HepG2 (cell line): ENCODE measurements around the gene ADI1. TPM values are rescaled to one million over a fixed set of nuclear protein-coding genes. Genes with fewer than 3 reads are reported as not detected.

Source experiments
- CREM ChIP-seq, 2 experiments: sonication (generic) in 1 of 2; formaldehyde crosslinking in 1 of 2; IDR thresholded peaks; 2 replicates each; pipeline versions ENCODE4 v1.4.0 to v1.6.1; 2016 to 2020; ENCODE audit warnings: antibody characterized with exemption in 1 of 2, mild to moderate bottlenecking in 1 of 2, missing genetic modification reagents in 1 of 2
- KLF11 ChIP-seq: IDR thresholded peaks from 2 replicates; pipeline ENCODE4 v1.6.1; 2016; ENCODE audit warnings: missing compliant biosample characterization
- KLF12 ChIP-seq: sonication (generic); formaldehyde crosslinking; IDR thresholded peaks from 2 replicates; pipeline ENCODE4 v1.4.0; 2020; ENCODE audit warnings: missing genetic modification reagents, borderline replicate concordance
- KLF13 ChIP-seq: sonication (generic); formaldehyde crosslinking; IDR thresholded peaks from 2 replicates; pipeline ENCODE4 v1.4.0; 2020; ENCODE audit warnings: mild to moderate bottlenecking, missing genetic modification reagents
- NR2F1 ChIP-seq, 2 experiments: fragments of 450-650 bp in 1 of 2; formaldehyde crosslinking in 1 of 2; IDR thresholded peaks; 2 replicates each; pipeline versions ENCODE4 v1.5.0 to v1.6.1; 2016 to 2020; ENCODE audit warnings: mild to moderate bottlenecking in 1 of 2, missing compliant biosample characterization in 1 of 2, missing genetic modification reagents in 1 of 2, moderate library complexity in 1 of 2
- PRPF4 ChIP-seq: fragments of 200-400 bp; formaldehyde crosslinking; IDR thresholded peaks from 2 replicates; pipeline ENCODE4 v1.6.1; 2016; ENCODE audit warnings: low read length, low read depth; ENCODE audit not compliant: poor library complexity, severe bottlenecking
- SRSF9 ChIP-seq: fragments of 200-400 bp; formaldehyde crosslinking; IDR thresholded peaks from 2 replicates; pipeline ENCODE4 v1.6.1; 2018; ENCODE audit warnings: borderline replicate concordance, mild to moderate bottlenecking, low read depth, low read length; ENCODE audit not compliant: insufficient read depth, poor library complexity, severe bottlenecking
- TBX2 ChIP-seq: sonication (generic); formaldehyde crosslinking; IDR thresholded peaks from 2 replicates; pipeline ENCODE4 v1.5.0; 2020; ENCODE audit warnings: missing genetic modification reagents, mild to moderate bottlenecking, borderline replicate concordance
- ZC3H4 ChIP-seq: sonication (generic); formaldehyde crosslinking; IDR thresholded peaks from 2 replicates; pipeline ENCODE4 v1.4.0; 2020; ENCODE audit warnings: missing genetic modification reagents, borderline replicate concordance
- ZFP1 ChIP-seq: IDR thresholded peaks from 2 replicates; pipeline ENCODE4 v1.6.1; 2016
- ZFP36L1 ChIP-seq: sonication (generic); formaldehyde crosslinking; IDR thresholded peaks from 2 replicates; pipeline ENCODE4 v1.8.0; 2022; ENCODE audit warnings: mild to moderate bottlenecking, missing genetic modification reagents, moderate library complexity
- ZNF230 ChIP-seq: sonication (generic); formaldehyde crosslinking; IDR thresholded peaks from 2 replicates; pipeline ENCODE4 v1.4.0; 2020; ENCODE audit warnings: mild to moderate bottlenecking, missing genetic modification reagents
- ZNF234 ChIP-seq: sonication (generic); formaldehyde crosslinking; conservative IDR thresholded peaks from 2 replicates; pipeline ENCODE4 v1.5.1; 2020; ENCODE audit warnings: mild to moderate bottlenecking, missing genetic modification reagents
- polyA plus RNA-seq, 8 experiments: library from polyadenylated mRNA; depleted of rRNA in 3 of 8; stranded (reverse) in 7 of 8; unstranded in 1 of 8; fragments of >200 nt; fragmentation: Illumina TruSeq in 4 of 8; extraction: Trizol in 4 of 8; gene quantifications; 2 replicates each; pipeline versions ENCODE4 v1.2.1 to v1.2.3, GENCODE V29; 2011 to 2016; ENCODE audit warnings: low read depth in 4 of 8, missing spikeins in 1 of 8, mixed read lengths in 1 of 8; ENCODE audit not compliant: insufficient read depth in 1 of 8
- total RNA-seq, 5 experiments: library from RNA; depleted of rRNA; stranded (reverse); fragments of >200 nt; fragmentation: Illumina TruSeq; extraction: Trizol; gene quantifications; 2 replicates each; pipeline ENCODE4 v1.2.3, GENCODE V29; 2016; ENCODE audit warnings: low read depth in 1 of 5
- TF ChIP-seq, protein P1 (sequence below): sonication (generic); formaldehyde crosslinking; conservative IDR thresholded peaks from 2 replicates; pipeline ENCODE4 v1.8.0; 2022; ENCODE audit warnings: low read depth, missing genetic modification reagents
- TF ChIP-seq, protein P2 (sequence below): sonication (generic); formaldehyde crosslinking; IDR thresholded peaks from 2 replicates; pipeline ENCODE4 v1.5.1; 2020; ENCODE audit warnings: missing genetic modification reagents, mild to moderate bottlenecking, borderline replicate concordance
- TF ChIP-seq, protein P3 (sequence below): conservative IDR thresholded peaks from 2 replicates; pipeline ENCODE4 v1.6.1; 2018; ENCODE audit warnings: missing genetic modification reagents
- TF ChIP-seq, protein P4 (sequence below): sonication (generic); formaldehyde crosslinking; conservative IDR thresholded peaks from 2 replicates; pipeline ENCODE4 v1.4.0; 2020; ENCODE audit warnings: missing genetic modification reagents
- TF ChIP-seq, protein P5 (sequence below): sonication (generic); formaldehyde crosslinking; IDR thresholded peaks from 2 replicates; pipeline ENCODE4 v1.5.0; 2020; ENCODE audit warnings: missing genetic modification reagents, mild to moderate bottlenecking, borderline replicate concordance
- TF ChIP-seq, protein P6 (sequence below): sonication (generic); formaldehyde crosslinking; IDR thresholded peaks from 2 replicates; pipeline ENCODE4 v1.5.0; 2020; ENCODE audit warnings: mild to moderate bottlenecking, missing genetic modification reagents, borderline replicate concordance

ADI1 gene
- total and polyA plus RNA-seq, 2 of the 13 experiments (the other 11 are each of a cell fraction or from before 2014, with no cell fraction given) = 28.7 to 123 TPM

DNA sequence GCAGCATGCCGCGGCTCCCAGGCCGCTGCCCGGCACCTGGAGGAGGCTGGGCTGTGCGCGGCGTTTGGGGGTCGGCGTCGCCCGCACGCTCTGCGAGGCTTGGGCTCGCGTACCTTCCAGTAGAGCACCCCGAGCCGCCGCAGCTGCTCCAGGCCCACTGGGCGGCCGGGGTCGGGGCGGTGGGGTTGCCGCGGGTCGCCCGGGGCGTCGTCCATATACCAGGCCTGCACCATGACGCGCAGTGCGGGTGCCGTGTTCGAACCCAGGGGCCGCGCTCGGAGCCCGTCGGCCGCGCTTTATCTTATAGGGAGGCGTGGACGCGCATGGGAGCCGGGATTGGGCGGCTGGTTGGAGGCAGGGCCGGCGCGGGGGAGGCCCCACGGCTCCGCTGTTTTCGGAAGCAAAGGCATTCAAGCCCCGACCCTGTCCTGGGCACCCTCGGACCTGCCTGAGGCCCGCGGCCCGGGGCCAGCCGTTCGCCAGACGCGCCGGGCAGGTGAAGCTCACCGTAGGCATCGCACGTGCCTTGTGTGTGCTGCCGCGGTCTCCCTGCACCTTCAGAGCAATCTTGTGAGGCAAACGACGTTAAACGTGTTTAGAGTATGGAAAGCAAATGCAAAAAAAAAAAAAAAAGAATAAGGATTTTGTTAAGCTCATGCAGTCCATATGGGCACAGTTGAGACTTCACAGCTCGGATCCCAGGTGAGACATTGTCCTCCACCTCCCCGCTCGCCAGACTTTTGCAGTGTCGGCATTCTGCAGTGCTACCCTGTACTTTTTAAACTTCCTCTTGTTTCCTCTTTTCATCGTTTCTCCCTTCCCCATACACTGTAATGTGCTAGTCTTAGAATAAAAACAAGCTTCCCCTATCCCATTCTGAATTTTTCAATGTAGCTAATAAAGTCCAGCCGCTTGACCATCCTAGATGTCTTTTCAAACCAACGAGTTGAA, at the start of gene ADI1 (continued):
- TF ChIP-seq, protein P1, sequence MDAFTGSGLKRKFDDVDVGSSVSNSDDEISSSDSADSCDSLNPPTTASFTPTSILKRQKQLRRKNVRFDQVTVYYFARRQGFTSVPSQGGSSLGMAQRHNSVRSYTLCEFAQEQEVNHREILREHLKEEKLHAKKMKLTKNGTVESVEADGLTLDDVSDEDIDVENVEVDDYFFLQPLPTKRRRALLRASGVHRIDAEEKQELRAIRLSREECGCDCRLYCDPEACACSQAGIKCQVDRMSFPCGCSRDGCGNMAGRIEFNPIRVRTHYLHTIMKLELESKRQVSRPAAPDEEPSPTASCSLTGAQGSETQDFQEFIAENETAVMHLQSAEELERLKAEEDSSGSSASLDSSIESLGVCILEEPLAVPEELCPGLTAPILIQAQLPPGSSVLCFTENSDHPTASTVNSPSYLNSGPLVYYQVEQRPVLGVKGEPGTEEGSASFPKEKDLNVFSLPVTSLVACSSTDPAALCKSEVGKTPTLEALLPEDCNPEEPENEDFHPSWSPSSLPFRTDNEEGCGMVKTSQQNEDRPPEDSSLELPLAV (CRISPR knock-in tag) = no peak
- no peak for TF ChIP-seq CREM (IDR thresholded peaks at IDR 0.05)
- TF ChIP-seq CREM (CRISPR knock-in tag; IDR thresholded peaks at IDR 0.05) = no peak
- TF ChIP-seq ZNF230 (CRISPR knock-in tag) = peak; percentile 97; the same call in 1 of the 2 replicates
- no peak for TF ChIP-seq ZFP1 (CRISPR knock-in tag)
- peak; percentile 98; the same call in 1 of the 2 replicates for TF ChIP-seq ZNF234 (CRISPR knock-in tag)
- no peak for TF ChIP-seq SRSF9
- TF ChIP-seq, protein P2, sequence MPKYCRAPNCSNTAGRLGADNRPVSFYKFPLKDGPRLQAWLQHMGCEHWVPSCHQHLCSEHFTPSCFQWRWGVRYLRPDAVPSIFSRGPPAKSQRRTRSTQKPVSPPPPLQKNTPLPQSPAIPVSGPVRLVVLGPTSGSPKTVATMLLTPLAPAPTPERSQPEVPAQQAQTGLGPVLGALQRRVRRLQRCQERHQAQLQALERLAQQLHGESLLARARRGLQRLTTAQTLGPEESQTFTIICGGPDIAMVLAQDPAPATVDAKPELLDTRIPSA (CRISPR knock-in tag) = peak; percentile 83; the same call in 1 of the 2 replicates
- no peak; the same call in none of the 2 replicates for TF ChIP-seq KLF12
- TF ChIP-seq, protein P3, sequence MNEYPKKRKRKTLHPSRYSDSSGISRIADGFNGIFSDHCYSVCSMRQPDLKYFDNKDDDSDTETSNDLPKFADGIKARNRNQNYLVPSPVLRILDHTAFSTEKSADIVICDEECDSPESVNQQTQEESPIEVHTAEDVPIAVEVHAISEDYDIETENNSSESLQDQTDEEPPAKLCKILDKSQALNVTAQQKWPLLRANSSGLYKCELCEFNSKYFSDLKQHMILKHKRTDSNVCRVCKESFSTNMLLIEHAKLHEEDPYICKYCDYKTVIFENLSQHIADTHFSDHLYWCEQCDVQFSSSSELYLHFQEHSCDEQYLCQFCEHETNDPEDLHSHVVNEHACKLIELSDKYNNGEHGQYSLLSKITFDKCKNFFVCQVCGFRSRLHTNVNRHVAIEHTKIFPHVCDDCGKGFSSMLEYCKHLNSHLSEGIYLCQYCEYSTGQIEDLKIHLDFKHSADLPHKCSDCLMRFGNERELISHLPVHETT (CRISPR knock-in tag) = peak; percentile 87; the same call in 1 of the 2 replicates
- TF ChIP-seq, protein P4, sequence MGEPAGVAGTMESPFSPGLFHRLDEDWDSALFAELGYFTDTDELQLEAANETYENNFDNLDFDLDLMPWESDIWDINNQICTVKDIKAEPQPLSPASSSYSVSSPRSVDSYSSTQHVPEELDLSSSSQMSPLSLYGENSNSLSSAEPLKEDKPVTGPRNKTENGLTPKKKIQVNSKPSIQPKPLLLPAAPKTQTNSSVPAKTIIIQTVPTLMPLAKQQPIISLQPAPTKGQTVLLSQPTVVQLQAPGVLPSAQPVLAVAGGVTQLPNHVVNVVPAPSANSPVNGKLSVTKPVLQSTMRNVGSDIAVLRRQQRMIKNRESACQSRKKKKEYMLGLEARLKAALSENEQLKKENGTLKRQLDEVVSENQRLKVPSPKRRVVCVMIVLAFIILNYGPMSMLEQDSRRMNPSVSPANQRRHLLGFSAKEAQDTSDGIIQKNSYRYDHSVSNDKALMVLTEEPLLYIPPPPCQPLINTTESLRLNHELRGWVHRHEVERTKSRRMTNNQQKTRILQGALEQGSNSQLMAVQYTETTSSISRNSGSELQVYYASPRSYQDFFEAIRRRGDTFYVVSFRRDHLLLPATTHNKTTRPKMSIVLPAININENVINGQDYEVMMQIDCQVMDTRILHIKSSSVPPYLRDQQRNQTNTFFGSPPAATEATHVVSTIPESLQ (CRISPR knock-in tag) = peak; percentile 80
- no peak for TF ChIP-seq NR2F1 (CRISPR knock-in tag; IDR thresholded peaks at IDR 0.05)
- TF ChIP-seq ZFP36L1 = no peak; the same call in none of the 2 replicates
- no peak for TF ChIP-seq PRPF4
- peak; percentile 94 for TF ChIP-seq KLF13
- TF ChIP-seq, protein P5, sequence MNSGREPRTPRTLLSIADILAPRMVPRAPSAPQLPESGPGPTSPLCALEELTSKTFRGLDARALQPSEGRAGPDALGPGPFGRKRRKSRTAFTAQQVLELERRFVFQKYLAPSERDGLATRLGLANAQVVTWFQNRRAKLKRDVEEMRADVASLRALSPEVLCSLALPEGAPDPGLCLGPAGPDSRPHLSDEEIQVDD (CRISPR knock-in tag) = peak; percentile 96; the same call in 1 of the 2 replicates
- peak; percentile 87 for TF ChIP-seq TBX2 (CRISPR knock-in tag)
- TF ChIP-seq ZC3H4 = peak; percentile 74
- TF ChIP-seq, protein P6, sequence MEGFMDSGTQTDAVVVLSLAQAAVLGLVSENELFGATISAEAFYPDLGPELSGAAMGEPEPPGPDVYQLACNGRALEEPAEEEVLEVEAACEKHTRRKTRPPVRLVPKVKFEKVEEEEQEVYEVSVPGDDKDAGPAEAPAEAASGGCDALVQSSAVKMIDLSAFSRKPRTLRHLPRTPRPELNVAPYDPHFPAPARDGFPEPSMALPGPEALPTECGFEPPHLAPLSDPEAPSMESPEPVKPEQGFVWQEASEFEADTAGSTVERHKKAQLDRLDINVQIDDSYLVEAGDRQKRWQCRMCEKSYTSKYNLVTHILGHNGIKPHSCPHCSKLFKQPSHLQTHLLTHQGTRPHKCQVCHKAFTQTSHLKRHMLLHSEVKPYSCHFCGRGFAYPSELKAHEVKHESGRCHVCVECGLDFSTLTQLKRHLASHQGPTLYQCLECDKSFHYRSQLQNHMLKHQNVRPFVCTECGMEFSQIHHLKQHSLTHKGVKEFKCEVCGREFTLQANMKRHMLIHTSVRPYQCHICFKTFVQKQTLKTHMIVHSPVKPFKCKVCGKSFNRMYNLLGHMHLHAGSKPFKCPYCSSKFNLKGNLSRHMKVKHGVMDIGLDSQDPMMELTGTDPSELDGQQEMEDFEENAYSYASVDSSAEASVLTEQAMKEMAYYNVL = peak; percentile 93
- TF ChIP-seq KLF11 (CRISPR knock-in tag) = peak; percentile 94; the same call in 1 of the 2 replicates
